PC-3 (cell line): Measurements from ENCODE around the gene RFXANK.

Source experiments
- EZH2 ChIP-seq: fragments of 300-600 bp; sonication (generic); IDR thresholded peaks from one replicate; pipeline ENCODE4 v1.6.1; 2017; ENCODE audit warnings: antibody characterized with exemption, mild to moderate bottlenecking, low read length; ENCODE audit not compliant: unreplicated experiment
- EZH2phosphoT487 ChIP-seq: fragments of 300-600 bp; sonication (generic); IDR thresholded peaks from 2 replicates; pipeline ENCODE4 v1.6.1; 2018; ENCODE audit warnings: mild to moderate bottlenecking, antibody characterized with exemption, low read length, borderline replicate concordance
- TF ChIP-seq, protein P1 (sequence below): fragments of 300-600 bp; sonication (generic); conservative IDR thresholded peaks from 2 replicates; pipeline ENCODE4 v1.5.1; 2017; ENCODE audit warnings: antibody characterized with exemption, low read depth, mild to moderate bottlenecking, low read length

- TF ChIP-seq, protein P1, sequence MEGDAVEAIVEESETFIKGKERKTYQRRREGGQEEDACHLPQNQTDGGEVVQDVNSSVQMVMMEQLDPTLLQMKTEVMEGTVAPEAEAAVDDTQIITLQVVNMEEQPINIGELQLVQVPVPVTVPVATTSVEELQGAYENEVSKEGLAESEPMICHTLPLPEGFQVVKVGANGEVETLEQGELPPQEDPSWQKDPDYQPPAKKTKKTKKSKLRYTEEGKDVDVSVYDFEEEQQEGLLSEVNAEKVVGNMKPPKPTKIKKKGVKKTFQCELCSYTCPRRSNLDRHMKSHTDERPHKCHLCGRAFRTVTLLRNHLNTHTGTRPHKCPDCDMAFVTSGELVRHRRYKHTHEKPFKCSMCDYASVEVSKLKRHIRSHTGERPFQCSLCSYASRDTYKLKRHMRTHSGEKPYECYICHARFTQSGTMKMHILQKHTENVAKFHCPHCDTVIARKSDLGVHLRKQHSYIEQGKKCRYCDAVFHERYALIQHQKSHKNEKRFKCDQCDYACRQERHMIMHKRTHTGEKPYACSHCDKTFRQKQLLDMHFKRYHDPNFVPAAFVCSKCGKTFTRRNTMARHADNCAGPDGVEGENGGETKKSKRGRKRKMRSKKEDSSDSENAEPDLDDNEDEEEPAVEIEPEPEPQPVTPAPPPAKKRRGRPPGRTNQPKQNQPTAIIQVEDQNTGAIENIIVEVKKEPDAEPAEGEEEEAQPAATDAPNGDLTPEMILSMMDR: no peak
- TF ChIP-seq EZH2phosphoT487 (no peak), EZH2 (no peak)
Measured at GRCh38 chr19:19206938-19207337, 14.9 kb downstream of the RFXANK start.
